Activated naive CD4-positive, alpha-beta T cell treated with anti-CD3 and anti-CD28 coated beads, Interleukin-2, amount 50 U/mL, for 72 hours (primary cell): ENCODE measurements around the gene DPP6. TPM values are rescaled to one million over a fixed set of nuclear protein-coding genes. Genes with fewer than 3 reads are reported as not detected.
"Not testable (repeated sequence)": the region's sequence is repeated elsewhere in the genome, so short reads cannot be mapped to it uniquely, and the experiment has no call there.

Experiments
- ATAC-seq, 2 donors: fragments of 150-1000 bp; cut with Tn5 transposase; 2 replicates each; pipeline ENCODE4 v1.10.0; 2021; ENCODE audit warnings: mild to moderate bottlenecking in 2 of 2, moderate library complexity in 2 of 2
- DNase-seq, 2 donors: peaks; one replicate each; pipeline ENCODE4 v3.0.0; 2021 to 2022; ENCODE audit warnings: low spot score in 2 of 2
- H3K27ac Mint-ChIP-seq, 2 donors: one replicate each; pipeline ENCODE4 v1.8.0; 2022; ENCODE audit warnings: mild to moderate bottlenecking in 2 of 2, mixed read lengths in 2 of 2
- H3K36me3 Mint-ChIP-seq, 2 donors: one replicate each; pipeline ENCODE4 v1.8.0; 2022; ENCODE audit warnings: mixed read lengths in 2 of 2
- H3K9me3 Mint-ChIP-seq, 2 donors: one replicate each; pipeline ENCODE4 v1.8.0; 2022; ENCODE audit warnings: mixed read lengths in 2 of 2
- total RNA-seq, 2 donors: library from RNA; stranded (reverse); gene quantifications; one replicate each; pipeline ENCODE4 v1.2.3, GENCODE V29; 2022

DPP6 gene
- total RNA-seq, 2 donors from 2014 or later: not detected

GRCh38 chr7:154123397-154123796 is 71.2 kb downstream of the DPP6 start:
- peaks cover 8 to 10% of the 10 kb centered on the region in 2 donors for H3K9me3 Mint-ChIP-seq
- not testable (repeated sequence) for H3K27ac Mint-ChIP-seq, DNase-seq, ATAC-seq, H3K36me3 Mint-ChIP-seq

DNA sequence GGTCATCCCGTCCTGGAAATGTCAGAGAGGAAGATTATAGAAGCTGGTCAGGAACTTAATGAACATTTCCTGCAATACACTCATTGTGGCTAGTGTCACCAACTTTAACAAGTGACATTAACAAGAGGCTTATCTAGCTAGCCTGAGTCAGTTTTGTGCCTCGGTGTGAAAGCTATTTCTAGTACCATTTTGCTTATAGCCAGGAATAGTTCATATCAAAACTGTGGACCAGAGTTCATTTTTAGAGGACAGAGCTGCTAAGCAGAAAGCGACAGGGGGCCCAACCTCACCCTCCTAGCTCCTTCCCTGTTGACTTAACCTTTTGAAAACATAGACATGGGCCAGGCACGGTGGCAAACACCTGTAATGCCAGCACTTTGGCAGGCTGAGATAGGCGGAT is 76.9 kb downstream of the DPP6 start:
- DNase-seq, ATAC-seq, H3K9me3 Mint-ChIP-seq, H3K27ac Mint-ChIP-seq, H3K36me3 Mint-ChIP-seq: not testable (repeated sequence)

- DNase-seq, H3K27ac Mint-ChIP-seq, ATAC-seq: not testable (repeated sequence)
- Mint-ChIP-seq H3K36me3 (peaks cover 0 to 18% of the 10 kb centered on the region in 2 donors), H3K9me3 (peaks cover 11 to 20% of the 10 kb centered on the region in 2 donors)
Measured at GRCh38 chr7:154132617-154133016, 80.4 kb downstream of the DPP6 start.

DNA sequence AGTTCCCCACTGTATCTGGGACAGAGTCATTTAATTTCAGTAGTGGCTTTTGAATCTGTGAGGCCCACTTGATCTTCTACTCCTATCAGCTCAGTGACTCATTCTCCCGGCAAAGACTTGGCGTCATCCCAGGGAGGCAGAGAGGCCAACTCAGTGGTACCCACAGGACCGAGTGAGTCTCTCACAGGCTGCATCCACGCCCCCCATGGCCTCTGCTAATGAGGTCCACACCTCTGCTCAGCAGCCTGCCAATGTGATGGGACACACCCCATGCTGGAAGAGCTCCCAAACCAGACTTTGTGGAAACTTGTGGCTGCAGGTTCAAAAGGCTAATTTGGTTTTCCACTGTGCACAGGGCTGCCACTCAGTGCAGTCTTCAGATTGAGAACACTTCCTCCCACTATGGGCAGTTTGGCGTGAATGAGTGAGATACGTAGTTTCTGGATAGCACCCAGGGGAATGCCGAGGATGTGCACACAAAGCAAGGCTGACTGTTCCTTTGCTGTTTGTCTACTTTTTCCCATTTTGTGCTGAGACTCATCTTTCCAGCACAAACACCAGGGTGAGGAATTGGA is 81.6 kb downstream of the DPP6 start:
- peaks cover 0 to 18% of the 10 kb centered on the region in 2 donors for H3K36me3 Mint-ChIP-seq
- not testable (repeated sequence) for ATAC-seq, H3K27ac Mint-ChIP-seq, DNase-seq
- peaks cover 11 to 22% of the 10 kb centered on the region in 2 donors for H3K9me3 Mint-ChIP-seq

DNA sequence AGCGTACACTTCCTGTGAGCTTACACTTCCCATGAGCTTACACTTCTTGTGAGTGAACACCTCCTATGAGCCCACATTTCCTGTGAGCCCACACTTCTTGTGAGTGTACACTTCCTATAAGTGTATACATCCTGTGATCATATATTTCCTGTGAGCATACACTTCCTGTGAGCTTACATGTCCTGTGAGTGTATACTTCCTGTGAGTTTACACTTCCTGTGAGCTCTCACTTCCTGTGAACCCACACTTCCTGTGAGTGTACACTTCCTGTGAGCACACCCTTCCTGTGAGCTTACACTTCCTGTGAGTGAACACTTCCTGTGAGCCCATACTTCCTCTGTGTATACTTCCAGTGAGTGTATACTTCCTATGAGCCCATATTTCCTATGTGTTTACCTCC is 82.5 kb downstream of the DPP6 start:
- not testable (repeated sequence) for H3K27ac Mint-ChIP-seq, DNase-seq
- Mint-ChIP-seq H3K9me3 (peaks cover 11 to 22% of the 10 kb centered on the region in 2 donors), H3K36me3 (peaks cover 0 to 18% of the 10 kb centered on the region in 2 donors)
- ATAC-seq: peak; percentile 38 to 68

- H3K27ac Mint-ChIP-seq, ATAC-seq, DNase-seq: not testable (repeated sequence)
- Mint-ChIP-seq H3K36me3 (peaks cover 0 to 18% of the 10 kb centered on the region in 2 donors), H3K9me3 (peaks cover 11 to 22% of the 10 kb centered on the region in 2 donors)
Measured at GRCh38 chr7:154135646-154136045, 83.4 kb downstream of the DPP6 start.

DNA sequence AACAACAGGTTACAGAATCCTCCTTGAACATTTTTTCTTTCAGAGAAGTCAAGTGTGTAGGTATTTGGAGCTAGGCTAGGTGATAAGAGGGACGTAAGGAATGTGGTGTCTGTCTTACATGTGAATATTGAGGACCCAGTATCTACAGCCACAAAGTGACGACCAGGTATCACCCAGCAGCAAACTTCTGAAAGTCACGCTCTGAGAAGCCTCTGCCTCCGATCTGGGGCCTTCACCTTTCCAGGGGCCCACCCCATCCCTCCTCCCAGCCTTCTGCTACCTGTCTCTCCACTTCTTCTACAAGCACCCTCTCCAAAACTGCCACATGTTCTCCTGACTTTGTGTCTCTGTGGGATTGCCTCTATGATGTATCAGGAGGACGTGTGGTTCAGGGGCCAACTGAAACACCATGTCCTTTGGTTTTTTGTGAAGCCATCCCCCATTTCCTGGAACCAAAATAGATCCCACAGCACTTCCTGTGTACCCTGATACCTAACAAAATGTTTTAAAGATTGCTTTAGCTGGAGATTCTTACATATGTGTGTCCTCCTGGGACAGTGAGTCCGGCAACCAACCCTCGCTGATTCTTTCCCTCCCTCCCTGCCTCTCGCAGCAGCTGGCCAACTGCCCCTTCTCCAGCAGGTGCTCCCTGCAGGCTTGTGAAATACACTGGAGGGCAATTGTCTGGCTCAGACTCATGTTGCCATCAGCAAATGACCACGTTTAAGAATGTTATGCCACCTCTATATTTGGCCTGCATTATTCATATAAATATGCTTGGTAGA is 93.9 kb downstream of the DPP6 start:
- ATAC-seq, H3K27ac Mint-ChIP-seq, H3K9me3 Mint-ChIP-seq, DNase-seq, H3K36me3 Mint-ChIP-seq: not testable (repeated sequence)

DNA sequence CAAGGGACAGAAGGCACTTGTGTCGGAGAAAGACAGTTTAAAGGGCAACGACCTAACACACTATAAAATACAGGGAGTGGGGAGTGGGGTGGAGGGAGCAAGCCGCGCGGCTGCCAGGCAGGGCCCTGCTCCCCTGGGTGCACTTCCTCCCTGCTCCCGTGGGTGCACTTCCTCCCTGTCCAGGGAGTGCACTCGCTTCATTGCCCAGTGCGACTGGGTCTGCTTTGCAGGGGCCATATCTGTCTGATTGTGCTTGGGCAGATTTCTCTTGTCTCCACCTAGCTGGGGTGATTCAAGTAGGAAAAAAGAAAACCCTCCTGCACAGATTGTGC is 94.5 kb downstream of the DPP6 start:
- peak in 1 of 2 donors; percentile 41 for ATAC-seq
- H3K9me3 Mint-ChIP-seq, DNase-seq, H3K27ac Mint-ChIP-seq, H3K36me3 Mint-ChIP-seq: not testable (repeated sequence)

GRCh38 chr7:154148791-154149516 is 96.8 kb downstream of the DPP6 start:
- H3K36me3 Mint-ChIP-seq, H3K27ac Mint-ChIP-seq, DNase-seq, ATAC-seq, H3K9me3 Mint-ChIP-seq: not testable (repeated sequence)

GRCh38 chr7:154150656-154151055 is 98.5 kb downstream of the DPP6 start:
- not testable (repeated sequence) for DNase-seq, H3K27ac Mint-ChIP-seq, H3K36me3 Mint-ChIP-seq, H3K9me3 Mint-ChIP-seq, ATAC-seq

- H3K9me3 Mint-ChIP-seq, ATAC-seq, DNase-seq, H3K27ac Mint-ChIP-seq, H3K36me3 Mint-ChIP-seq: not testable (repeated sequence)
Measured at GRCh38 chr7:154151306-154151705, 99.1 kb downstream of the DPP6 start.

DNA sequence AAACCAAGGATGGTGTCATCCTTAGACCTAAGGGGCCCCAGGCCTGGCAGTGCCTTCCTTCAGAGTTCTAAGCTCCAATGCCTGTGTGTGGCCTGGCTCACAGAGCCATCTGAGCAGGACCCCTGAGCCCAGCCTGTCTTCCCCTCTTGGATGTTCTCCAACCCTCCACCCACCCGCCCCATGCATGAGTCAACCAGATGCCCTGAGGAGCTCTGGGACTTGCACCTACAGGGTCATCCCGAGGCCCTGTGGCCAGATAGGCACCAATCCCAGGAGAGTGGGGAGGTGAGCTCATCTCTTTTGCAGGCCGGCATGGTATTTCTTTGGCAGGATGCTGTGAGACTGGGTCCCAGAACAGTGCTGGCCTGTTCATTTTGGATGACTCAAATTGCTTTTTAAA is 103.7 kb downstream of the DPP6 start:
- DNase-seq, ATAC-seq, H3K9me3 Mint-ChIP-seq, H3K36me3 Mint-ChIP-seq, H3K27ac Mint-ChIP-seq: not testable (repeated sequence)

DNA sequence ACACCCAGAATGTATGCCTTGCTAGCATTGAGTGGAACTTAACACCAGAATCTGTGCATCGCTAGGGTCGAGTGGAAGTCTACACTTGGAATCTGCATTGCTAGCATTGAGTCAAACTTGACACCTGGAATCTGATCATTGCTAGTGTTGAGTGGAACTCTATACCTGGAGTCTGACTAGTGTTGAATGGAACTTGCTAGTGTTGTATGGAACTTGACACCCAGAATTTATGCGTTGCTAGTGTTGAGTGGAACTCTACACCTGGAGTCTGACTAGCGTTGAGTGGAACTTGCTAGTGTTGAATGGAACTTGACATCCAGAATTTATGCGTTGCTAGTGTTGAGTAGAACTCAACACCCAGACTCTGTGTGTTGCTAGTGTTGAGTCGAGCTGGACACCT is 110.7 kb downstream of the DPP6 start:
- H3K36me3 Mint-ChIP-seq, ATAC-seq, DNase-seq, H3K27ac Mint-ChIP-seq, H3K9me3 Mint-ChIP-seq: not testable (repeated sequence)

- not testable (repeated sequence) for ATAC-seq, H3K27ac Mint-ChIP-seq, DNase-seq, H3K36me3 Mint-ChIP-seq, H3K9me3 Mint-ChIP-seq
Measured at GRCh38 chr7:154163642-154164041, 111.4 kb downstream of the DPP6 start.

GRCh38 chr7:154167051-154167450 is 114.9 kb downstream of the DPP6 start:
- ATAC-seq (no peak), DNase-seq (no peak)
- H3K9me3 Mint-ChIP-seq: peaks cover 4 to 6% of the 10 kb centered on the region in 2 donors
- peaks cover 0 to 4% of the 10 kb centered on the region in 2 donors for H3K36me3 Mint-ChIP-seq
- H3K27ac Mint-ChIP-seq: no peak overlapping the region

DNA sequence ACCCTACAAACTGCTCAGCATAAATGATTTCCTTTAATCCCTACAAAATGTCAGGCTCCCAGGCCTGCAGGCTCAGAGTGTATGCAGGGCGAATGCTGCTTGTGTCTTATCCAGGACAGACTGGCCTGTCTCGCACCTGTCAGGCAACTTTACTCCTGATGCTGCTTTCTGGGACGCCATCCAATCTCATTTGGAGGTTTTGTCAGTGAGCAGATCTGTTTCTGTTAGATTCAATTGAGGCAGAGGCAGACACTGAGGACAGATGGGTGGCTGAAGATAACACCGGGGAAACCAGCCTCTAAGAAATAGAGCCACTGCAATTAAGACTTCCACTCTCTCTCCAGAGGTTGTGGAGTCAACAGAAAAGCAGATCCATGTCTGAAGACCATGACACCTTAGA is 115.6 kb downstream of the DPP6 start:
- peaks cover 4 to 6% of the 10 kb centered on the region in 2 donors for H3K9me3 Mint-ChIP-seq
- no peak for DNase-seq
- ATAC-seq: no peak
- peaks cover 0 to 4% of the 10 kb centered on the region in 2 donors for H3K36me3 Mint-ChIP-seq
- H3K27ac Mint-ChIP-seq: no peak overlapping the region

- DNase-seq (no peak), ATAC-seq (no peak)
- Mint-ChIP-seq H3K36me3 (peaks cover 0 to 4% of the 10 kb centered on the region in 2 donors), H3K9me3 (peaks cover 4 to 6% of the 10 kb centered on the region in 2 donors), H3K27ac (no peak overlapping the region)
Measured at GRCh38 chr7:154171422-154171821, 119.2 kb downstream of the DPP6 start.
